Thoracic aorta (tissue), 2 donors: ENCODE measurements around the gene EXOC1L. TPM values are rescaled to one million over a fixed set of nuclear protein-coding genes. Genes with fewer than 3 reads are reported as not detected.

Experiments used
- ATAC-seq: fragments of 150-250 bp; one replicate; pipeline ENCODE4 v1.8.0; 2017; ENCODE audit warnings: low read depth; ENCODE audit not compliant: insufficient number of reproducible peaks, low FRiP score
- DNase-seq: peaks from one replicate; pipeline ENCODE4 v3.0.0-alpha.2; 2020; ENCODE audit warnings: low spot score
- H3K27ac ChIP-seq, 2 donors: fragments of 200-600 bp; sonication (generic); 1 replicate in 1 of 2; 2 replicates in 1 of 2; pipeline ENCODE4 v1.5.1; 2016; ENCODE audit warnings: mild to moderate bottlenecking in 2 of 2, moderate library complexity in 2 of 2
- H3K27me3 ChIP-seq: fragments of 200-600 bp; sonication (generic); replicated peaks from 2 replicates; pipeline ENCODE4 v1.6.0; 2016; ENCODE audit warnings: mild to moderate bottlenecking; ENCODE audit not compliant: insufficient read depth
- H3K36me3 ChIP-seq: fragments of 200-600 bp; sonication (generic); one replicate; pipeline ENCODE4 v1.5.1; 2016
- H3K4me1 ChIP-seq, 2 donors: fragments of 200-600 bp; sonication (generic); 1 replicate in 1 of 2; 2 replicates in 1 of 2; pipeline versions ENCODE4 v1.5.1 to v1.6.0; 2016; ENCODE audit warnings: low read depth in 2 of 2, mild to moderate bottlenecking in 1 of 2; ENCODE audit not compliant: control insufficient read depth in 1 of 2
- H3K4me3 ChIP-seq: fragments of 200-600 bp; sonication (generic); 2 replicates; pipeline ENCODE4 v1.5.1; 2016; ENCODE audit warnings: mild to moderate bottlenecking
- H3K9me3 ChIP-seq: fragments of 200-600 bp; sonication (generic); 2 replicates; pipeline ENCODE4 v1.5.1; 2016
- total RNA-seq, 2 donors: library from RNA; depleted of rRNA; stranded (reverse); fragments of >200 nt; gene quantifications; one replicate each; pipeline versions ENCODE4 v1.1.0 to v1.2.3, GENCODE V29; 2016
- TF ChIP-seq, protein P1 (sequence below): fragments of 200-600 bp; sonication (generic); IDR thresholded peaks from one replicate; pipeline ENCODE4 v1.5.1; 2019; ENCODE audit warnings: antibody characterized with exemption

EXOC1L gene
- total RNA-seq, 2 donors from 2014 or later = not detected

DNA sequence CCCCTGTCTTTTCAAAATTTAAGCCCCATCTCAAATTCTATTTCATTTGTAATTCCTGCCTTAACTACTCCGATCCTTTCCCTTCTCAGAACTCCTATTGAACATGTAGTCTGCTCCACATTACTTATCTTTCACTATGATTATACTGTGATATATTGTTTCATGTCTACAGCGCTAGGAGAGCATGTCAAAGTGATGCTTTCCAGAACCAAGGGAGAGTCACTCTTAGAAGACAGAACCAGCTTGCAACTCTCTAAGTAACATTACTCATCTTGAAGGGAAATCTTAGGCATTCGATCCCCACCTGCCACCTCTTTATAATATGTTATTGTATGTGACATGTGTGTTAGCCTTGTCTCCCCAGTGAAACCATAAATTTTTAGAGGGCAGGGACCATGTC lies 10.5 kb downstream of the EXOC1L start:
- TF ChIP-seq, protein P1, sequence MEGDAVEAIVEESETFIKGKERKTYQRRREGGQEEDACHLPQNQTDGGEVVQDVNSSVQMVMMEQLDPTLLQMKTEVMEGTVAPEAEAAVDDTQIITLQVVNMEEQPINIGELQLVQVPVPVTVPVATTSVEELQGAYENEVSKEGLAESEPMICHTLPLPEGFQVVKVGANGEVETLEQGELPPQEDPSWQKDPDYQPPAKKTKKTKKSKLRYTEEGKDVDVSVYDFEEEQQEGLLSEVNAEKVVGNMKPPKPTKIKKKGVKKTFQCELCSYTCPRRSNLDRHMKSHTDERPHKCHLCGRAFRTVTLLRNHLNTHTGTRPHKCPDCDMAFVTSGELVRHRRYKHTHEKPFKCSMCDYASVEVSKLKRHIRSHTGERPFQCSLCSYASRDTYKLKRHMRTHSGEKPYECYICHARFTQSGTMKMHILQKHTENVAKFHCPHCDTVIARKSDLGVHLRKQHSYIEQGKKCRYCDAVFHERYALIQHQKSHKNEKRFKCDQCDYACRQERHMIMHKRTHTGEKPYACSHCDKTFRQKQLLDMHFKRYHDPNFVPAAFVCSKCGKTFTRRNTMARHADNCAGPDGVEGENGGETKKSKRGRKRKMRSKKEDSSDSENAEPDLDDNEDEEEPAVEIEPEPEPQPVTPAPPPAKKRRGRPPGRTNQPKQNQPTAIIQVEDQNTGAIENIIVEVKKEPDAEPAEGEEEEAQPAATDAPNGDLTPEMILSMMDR = no peak
- ATAC-seq (no peak), DNase-seq (no peak)
- H3K27ac ChIP-seq = no peak overlapping the region
- H3K4me3 ChIP-seq = no peak overlapping the region
- H3K4me1 ChIP-seq = no peaks in the 10 kb centered on the region
- H3K9me3 ChIP-seq = no peaks in the 10 kb centered on the region
- H3K27me3 ChIP-seq = no peaks in the 10 kb centered on the region
- H3K36me3 ChIP-seq = no peaks in the 10 kb centered on the region

DNA sequence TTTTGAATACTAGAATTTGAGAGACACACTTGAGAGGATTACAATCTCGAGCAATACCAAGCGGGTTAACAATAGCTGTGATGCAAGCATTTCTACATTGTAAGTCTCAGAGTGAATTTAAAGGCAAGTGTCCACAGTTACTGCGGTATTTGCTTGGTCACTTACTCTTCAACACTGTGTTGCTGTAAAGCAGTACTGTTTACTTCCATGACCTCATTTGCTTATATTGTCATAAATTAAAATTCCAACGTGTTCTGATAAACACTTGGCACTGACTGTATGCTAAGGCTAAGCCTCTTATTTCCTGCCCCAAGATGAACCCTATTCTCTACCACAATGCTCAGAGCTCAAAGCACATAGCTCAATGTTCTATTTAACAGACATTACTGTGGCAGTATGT lies 11.1 kb downstream of the EXOC1L start:
- Histone ChIP-seq H3K4me1 (no peaks in the 10 kb centered on the region), H3K4me3 (no peak overlapping the region), H3K27me3 (no peaks in the 10 kb centered on the region), H3K27ac (no peak overlapping the region), H3K9me3 (no peaks in the 10 kb centered on the region), H3K36me3 (no peaks in the 10 kb centered on the region)
- no peak for ATAC-seq
- no peak for DNase-seq
- TF ChIP-seq, protein P1 = no peak

DNA sequence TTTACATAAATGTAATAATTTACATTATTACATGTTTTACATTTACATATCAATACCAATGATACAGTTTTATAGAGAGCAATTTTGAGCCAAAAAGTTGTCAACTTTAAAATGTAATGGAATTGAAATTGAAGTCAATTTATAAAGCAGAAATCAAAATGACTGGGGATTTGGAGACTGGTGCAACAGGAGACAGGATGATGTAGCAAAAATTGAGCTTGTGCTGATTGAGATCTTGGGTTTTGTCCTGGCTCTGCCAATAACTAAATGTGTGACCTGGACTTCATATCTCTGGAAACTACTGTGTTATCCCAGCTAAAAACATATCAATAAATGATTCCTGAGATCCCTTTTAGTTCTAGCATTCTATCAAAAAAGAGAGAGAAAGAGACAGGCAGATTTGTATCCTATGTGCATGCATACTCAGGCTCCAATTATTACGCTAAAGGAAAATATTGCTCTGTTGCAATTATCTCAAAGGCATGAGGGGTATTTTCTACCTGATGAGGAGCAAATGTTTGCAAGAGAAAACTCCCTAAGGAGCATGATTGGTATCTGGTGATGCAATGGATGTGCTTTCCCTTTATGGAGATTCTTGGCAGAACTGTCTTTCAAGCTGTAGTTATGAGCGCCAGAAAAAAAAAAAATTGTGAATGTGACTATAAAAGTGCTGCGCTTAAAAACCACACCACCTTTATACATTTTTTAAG lies 14.7 kb downstream of the EXOC1L start:
- TF ChIP-seq, protein P1 = no peak
- no peak for DNase-seq
- Histone ChIP-seq H3K27me3 (no peaks in the 10 kb centered on the region), H3K4me3 (no peak overlapping the region), H3K27ac (no peak overlapping the region), H3K4me1 (no peaks in the 10 kb centered on the region), H3K36me3 (no peaks in the 10 kb centered on the region), H3K9me3 (peaks cover 6% of the 10 kb centered on the region)
- no peak for ATAC-seq

DNA sequence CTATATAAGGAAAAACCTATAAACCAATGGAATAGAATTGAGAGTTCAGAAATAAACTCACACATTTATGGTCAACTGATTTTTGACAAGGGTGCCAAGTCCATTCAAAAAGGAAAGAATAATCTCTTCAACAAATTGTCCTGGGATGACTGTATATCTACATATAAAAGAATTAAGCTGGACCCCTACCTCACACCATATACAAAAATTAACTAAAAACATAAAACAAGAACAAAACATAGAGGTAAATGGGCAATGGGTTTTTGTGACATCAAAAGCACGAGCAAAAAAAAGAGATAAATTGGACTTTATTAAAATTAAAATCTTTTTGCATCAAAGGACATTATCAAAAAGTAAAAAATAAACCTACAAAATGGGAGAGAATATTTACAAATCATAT lies 18.3 kb downstream of the EXOC1L start:
- no peak for DNase-seq
- H3K27ac ChIP-seq = no peak overlapping the region
- peaks cover 6% of the 10 kb centered on the region for H3K9me3 ChIP-seq
- no peaks in the 10 kb centered on the region for H3K4me1 ChIP-seq
- no peaks in the 10 kb centered on the region for H3K36me3 ChIP-seq
- TF ChIP-seq, protein P1 = no peak
- H3K27me3 ChIP-seq = no peaks in the 10 kb centered on the region
- H3K4me3 ChIP-seq = no peak overlapping the region
- ATAC-seq = no peak

DNA sequence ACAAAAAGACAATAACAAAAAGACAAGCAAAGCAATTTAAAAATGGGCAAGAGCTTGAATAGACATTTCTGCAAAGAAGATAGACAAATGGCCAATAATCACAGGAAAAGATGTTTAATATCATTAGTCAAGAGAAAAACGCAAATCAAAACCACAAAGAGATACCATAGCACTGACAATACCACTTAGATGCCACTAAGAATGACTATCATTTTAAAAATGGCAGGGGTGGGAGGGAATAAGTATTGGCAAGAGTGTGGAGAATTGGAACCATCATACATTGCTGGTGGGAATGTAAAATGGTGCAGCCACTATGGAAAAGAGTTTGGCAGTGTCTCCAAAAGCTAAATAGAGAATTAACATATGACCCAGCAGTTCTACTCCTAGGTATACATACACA lies 18.8 kb downstream of the EXOC1L start:
- TF ChIP-seq, protein P1 = no peak
- Histone ChIP-seq H3K27me3 (no peaks in the 10 kb centered on the region), H3K27ac (no peak overlapping the region), H3K4me1 (no peaks in the 10 kb centered on the region), H3K36me3 (no peaks in the 10 kb centered on the region), H3K9me3 (peaks cover 6% of the 10 kb centered on the region), H3K4me3 (no peak overlapping the region)
- ATAC-seq (no peak), DNase-seq (no peak)
